Loucy (cell line): ENCODE data around the gene SDHA.

Experiments used
- H2AFZ ChIP-seq: fragments of 200-600 bp; sonication (generic); 2 replicates; pipeline ENCODE4 v1.6.0; 2016; ENCODE audit warnings: antibody characterized with exemption, mild to moderate bottlenecking, low read length, moderate library complexity
- H3F3A ChIP-seq: fragments of 200-600 bp; 2 replicates; pipeline ENCODE4 v1.6.0; 2016; ENCODE audit warnings: antibody characterized with exemption, low read depth, mild to moderate bottlenecking
- H3K27me3 ChIP-seq: fragments of 200-600 bp; sonication (generic); 2 replicates; pipeline ENCODE4 v1.6.1; 2014; ENCODE audit warnings: low read length, mild to moderate bottlenecking; ENCODE audit not compliant: insufficient read depth, poor library complexity, severe bottlenecking
- H3K36me3 ChIP-seq: fragments of 200-600 bp; sonication (generic); 2 replicates; pipeline ENCODE4 v1.6.1; 2016; ENCODE audit warnings: low read length; ENCODE audit not compliant: insufficient read depth
- H3K4me1 ChIP-seq: fragments of 200-600 bp; sonication (generic); 2 replicates; pipeline ENCODE4 v1.5.1; 2014; ENCODE audit warnings: low read length, mild to moderate bottlenecking; ENCODE audit not compliant: insufficient read depth, poor library complexity, severe bottlenecking
- H3K4me2 ChIP-seq: fragments of 200-600 bp; sonication (generic); 2 replicates; pipeline ENCODE4 v1.6.0; 2014; ENCODE audit warnings: antibody characterized with exemption, low read length, low read depth, mild to moderate bottlenecking; ENCODE audit not compliant: poor library complexity, severe bottlenecking
- H3K4me3 ChIP-seq: fragments of 200-600 bp; sonication (generic); 2 replicates; pipeline ENCODE4 v1.5.1; 2014; ENCODE audit warnings: low read length, mild to moderate bottlenecking, mixed read lengths; ENCODE audit not compliant: poor library complexity, severe bottlenecking
- H3K79me2 ChIP-seq: fragments of 200-600 bp; sonication (generic); 2 replicates; pipeline ENCODE4 v1.6.1; 2014; ENCODE audit warnings: low read length; ENCODE audit not compliant: insufficient read depth
- H3K9ac ChIP-seq: fragments of 200-600 bp; sonication (generic); 2 replicates; pipeline ENCODE4 v1.6.0; 2014; ENCODE audit warnings: mild to moderate bottlenecking, low read depth, low read length, moderate library complexity; ENCODE audit not compliant: poor library complexity, severe bottlenecking
- H3K9me2 ChIP-seq: fragments of 200-600 bp; sonication (generic); replicated peaks from 2 replicates; pipeline ENCODE4 v1.6.1; 2016; ENCODE audit warnings: low read depth, low read length, mixed read lengths
- H3K9me3 ChIP-seq: fragments of 200-600 bp; sonication (generic); 2 replicates; pipeline ENCODE4 v1.6.1; 2014; ENCODE audit warnings: mild to moderate bottlenecking, antibody characterized with exemption, low read length, low read depth; ENCODE audit not compliant: insufficient read depth
- H4K20me1 ChIP-seq: fragments of 200-600 bp; sonication (generic); 2 replicates; pipeline ENCODE4 v1.6.0; 2014; ENCODE audit warnings: antibody characterized with exemption, low read length, mild to moderate bottlenecking; ENCODE audit not compliant: insufficient read depth, poor library complexity, severe bottlenecking
- EZH2phosphoT487 ChIP-seq: fragments of 200-600 bp; IDR thresholded peaks from 2 replicates; pipeline ENCODE4 v1.6.1; 2018; ENCODE audit warnings: antibody characterized with exemption, mild to moderate bottlenecking, moderate library complexity, borderline replicate concordance
- TF ChIP-seq, protein P1 (sequence below): fragments of 200-600 bp; sonication (generic); conservative IDR thresholded peaks from 2 replicates; pipeline ENCODE4 v1.5.1; 2014; ENCODE audit warnings: mild to moderate bottlenecking, antibody characterized with exemption, low read length

SDHA gene

GRCh38 chr5:174876-175465, 43.1 kb upstream of the SDHA start:
- H3F3A ChIP-seq = no peaks in the 10 kb centered on the region
- H3K4me3 ChIP-seq = no peak overlapping the region
- H3K79me2 ChIP-seq = no peaks in the 10 kb centered on the region
- no peak overlapping the region for H3K9ac ChIP-seq
- H2AFZ ChIP-seq = no peak overlapping the region
- H3K9me2 ChIP-seq = no peaks in the 10 kb centered on the region
- H3K27me3 ChIP-seq = no peaks in the 10 kb centered on the region
- H3K9me3 ChIP-seq = no peaks in the 10 kb centered on the region
- no peaks in the 10 kb centered on the region for H3K36me3 ChIP-seq
- no peak overlapping the region for H3K4me2 ChIP-seq
- TF ChIP-seq EZH2phosphoT487 = no peak
- TF ChIP-seq, protein P1, sequence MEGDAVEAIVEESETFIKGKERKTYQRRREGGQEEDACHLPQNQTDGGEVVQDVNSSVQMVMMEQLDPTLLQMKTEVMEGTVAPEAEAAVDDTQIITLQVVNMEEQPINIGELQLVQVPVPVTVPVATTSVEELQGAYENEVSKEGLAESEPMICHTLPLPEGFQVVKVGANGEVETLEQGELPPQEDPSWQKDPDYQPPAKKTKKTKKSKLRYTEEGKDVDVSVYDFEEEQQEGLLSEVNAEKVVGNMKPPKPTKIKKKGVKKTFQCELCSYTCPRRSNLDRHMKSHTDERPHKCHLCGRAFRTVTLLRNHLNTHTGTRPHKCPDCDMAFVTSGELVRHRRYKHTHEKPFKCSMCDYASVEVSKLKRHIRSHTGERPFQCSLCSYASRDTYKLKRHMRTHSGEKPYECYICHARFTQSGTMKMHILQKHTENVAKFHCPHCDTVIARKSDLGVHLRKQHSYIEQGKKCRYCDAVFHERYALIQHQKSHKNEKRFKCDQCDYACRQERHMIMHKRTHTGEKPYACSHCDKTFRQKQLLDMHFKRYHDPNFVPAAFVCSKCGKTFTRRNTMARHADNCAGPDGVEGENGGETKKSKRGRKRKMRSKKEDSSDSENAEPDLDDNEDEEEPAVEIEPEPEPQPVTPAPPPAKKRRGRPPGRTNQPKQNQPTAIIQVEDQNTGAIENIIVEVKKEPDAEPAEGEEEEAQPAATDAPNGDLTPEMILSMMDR = no peak
- H3K4me1 ChIP-seq = no peaks in the 10 kb centered on the region
- no peaks in the 10 kb centered on the region for H4K20me1 ChIP-seq

GRCh38 chr5:176296-176823, 41.8 kb upstream of the SDHA start:
- TF ChIP-seq EZH2phosphoT487 = no peak
- TF ChIP-seq, protein P1 = no peak
- H2AFZ ChIP-seq = no peak overlapping the region
- no peaks in the 10 kb centered on the region for H3K9me2 ChIP-seq
- no peaks in the 10 kb centered on the region for H3F3A ChIP-seq
- H3K4me2 ChIP-seq = no peak overlapping the region
- H3K79me2 ChIP-seq = no peaks in the 10 kb centered on the region
- H3K27me3 ChIP-seq = no peaks in the 10 kb centered on the region
- no peaks in the 10 kb centered on the region for H4K20me1 ChIP-seq
- H3K9ac ChIP-seq = no peak overlapping the region
- H3K9me3 ChIP-seq = no peaks in the 10 kb centered on the region
- H3K4me3 ChIP-seq = no peak overlapping the region
- H3K36me3 ChIP-seq = no peaks in the 10 kb centered on the region
- no peaks in the 10 kb centered on the region for H3K4me1 ChIP-seq

GRCh38 chr5:178110-178509, 40.0 kb upstream of the SDHA start:
- Histone ChIP-seq H4K20me1 (no peaks in the 10 kb centered on the region), H3K27me3 (no peaks in the 10 kb centered on the region), H3K79me2 (no peaks in the 10 kb centered on the region), H3K9me2 (no peaks in the 10 kb centered on the region), H3F3A (no peaks in the 10 kb centered on the region), H3K9ac (no peak overlapping the region), H3K4me3 (no peak overlapping the region), H3K9me3 (no peaks in the 10 kb centered on the region), H3K36me3 (no peaks in the 10 kb centered on the region), H3K4me2 (no peak overlapping the region), H2AFZ (no peak overlapping the region), H3K4me1 (no peaks in the 10 kb centered on the region)
- TF ChIP-seq, protein P1 = no peak
- no peak for TF ChIP-seq EZH2phosphoT487
